Right ventricle myocardium superior (tissue), 1 donor: Measurements from ENCODE around the gene CLIP1. TPM values are rescaled to one million over a fixed set of nuclear protein-coding genes. Genes with fewer than 3 reads are reported as not detected.
"Not testable (repeated sequence)": the region's sequence is repeated elsewhere in the genome, so short reads cannot be mapped to it uniquely, and the experiment has no call there.

Experiments used
- ATAC-seq: fragments of 200-7000 bp; cut with Tn5 transposase; one replicate; pipeline ENCODE4 v1.9.1; 2020; ENCODE audit warnings: mild to moderate bottlenecking; ENCODE audit not compliant: poor library complexity
- DNase-seq: peaks from one replicate; pipeline ENCODE4 v3.0.0-alpha.2; 2020
- intact Hi-C: fragments of 100-400 bp; cut with DNase I; formaldehyde crosslinking; loops from one replicate; pipeline ENCODE4 v1.11.2; 2022
- total RNA-seq: library from RNA; stranded (reverse); fragmentation: NEBNext Ultra II Directional; extraction: Animal tissue kit (Norgen Biotek cat#: 25700); gene quantifications from one replicate; pipeline ENCODE4 v1.2.1, GENCODE V29; 2021
- donor health status: DM: no; HTN: yes; CAD: no; lungs with severe emphysema.

Gene CLIP1
- total RNA-seq, 1 donor from 2014 or later, result 92.5 TPM

GRCh38 chr12:122444071-122444470 is 21.6 kb upstream of the CLIP1 start:
- ATAC-seq, DNase-seq, intact Hi-C loops: not testable (repeated sequence)

GRCh38 chr12:122438822-122439221 is 16.4 kb upstream of the CLIP1 start:
- intact Hi-C loops, ATAC-seq, DNase-seq: not testable (repeated sequence)

GRCh38 chr12:122437656-122438121 is 15.2 kb upstream of the CLIP1 start:
- ATAC-seq (peak; percentile 93), DNase-seq (peak; percentile 75)
- intact Hi-C loops, result no loop called here

DNA sequence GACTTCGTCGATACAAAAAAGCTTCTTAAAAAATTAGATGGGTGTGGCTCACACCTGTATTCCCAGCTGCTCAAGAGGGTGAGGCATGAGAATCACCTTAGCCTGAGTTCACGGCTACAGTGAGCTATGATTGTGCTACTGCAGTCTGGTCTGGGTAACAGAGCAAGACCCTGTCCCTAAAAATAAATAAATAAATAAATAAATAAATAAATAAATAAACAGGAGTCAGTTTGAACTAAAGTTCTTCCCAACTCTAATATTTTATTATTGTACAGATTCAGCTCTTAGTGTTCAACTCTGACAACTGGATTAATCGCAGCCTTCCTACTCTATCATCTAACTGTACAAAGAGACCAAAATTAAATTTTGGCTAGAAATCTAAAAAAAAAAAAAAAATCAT is 12.7 kb upstream of the CLIP1 start:
- intact Hi-C loops, result no loop called here
- no peak for DNase-seq
- no peak for ATAC-seq

DNA sequence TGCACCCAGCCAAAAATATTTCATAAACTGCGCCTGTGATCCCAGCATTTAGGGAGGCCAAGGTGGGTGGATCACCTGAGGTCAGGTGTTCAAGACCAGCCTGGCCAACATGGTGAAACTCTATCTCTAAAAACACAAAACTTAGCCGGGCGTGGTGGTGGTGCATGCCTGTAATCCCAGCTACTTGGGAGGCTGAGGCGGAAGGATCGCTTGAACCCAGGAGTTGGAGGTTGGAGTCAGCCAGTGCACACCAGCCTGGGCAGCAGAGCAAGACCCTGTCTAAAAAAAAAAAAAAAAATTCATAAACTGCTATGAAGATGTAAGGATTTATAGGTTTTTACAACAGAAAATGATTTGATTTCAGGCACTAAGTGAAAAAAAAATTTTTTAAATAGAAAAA is 6.6 kb upstream of the CLIP1 start:
- DNase-seq, intact Hi-C loops, ATAC-seq: not testable (repeated sequence)

DNA sequence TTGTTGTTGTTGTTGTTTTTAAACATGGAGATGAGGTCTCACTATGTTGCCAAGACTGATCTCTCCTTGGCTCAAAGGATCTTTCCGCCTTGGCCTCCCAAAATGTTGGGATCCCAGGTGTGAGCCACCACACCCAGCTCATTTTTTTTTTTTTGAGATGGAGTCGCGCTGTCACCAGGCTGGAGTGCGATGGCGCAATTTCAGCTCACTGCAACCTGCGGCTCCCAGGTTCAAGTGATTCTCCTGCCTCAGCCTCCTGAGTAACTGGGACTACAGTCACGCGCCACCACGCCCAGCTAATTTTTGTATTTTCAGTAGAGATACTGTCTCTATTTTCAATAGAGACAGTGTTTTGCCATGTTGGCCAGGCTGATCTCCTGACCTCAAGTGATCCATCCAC is 4.9 kb upstream of the CLIP1 start:
- intact Hi-C loops, result no loop called here
- ATAC-seq (no peak), DNase-seq (no peak)

- DNase-seq, result no peak
- intact Hi-C loops, result no loop called here
- ATAC-seq, result peak; percentile 5
Observed at GRCh38 chr12:122423258-122424165, 1.0 kb upstream of the CLIP1 start.

- no peak for ATAC-seq
- no peak for DNase-seq
- intact Hi-C loops, result no loop called here
Observed at GRCh38 chr12:122422730-122423257, 325 bp upstream of the CLIP1 start.

DNA sequence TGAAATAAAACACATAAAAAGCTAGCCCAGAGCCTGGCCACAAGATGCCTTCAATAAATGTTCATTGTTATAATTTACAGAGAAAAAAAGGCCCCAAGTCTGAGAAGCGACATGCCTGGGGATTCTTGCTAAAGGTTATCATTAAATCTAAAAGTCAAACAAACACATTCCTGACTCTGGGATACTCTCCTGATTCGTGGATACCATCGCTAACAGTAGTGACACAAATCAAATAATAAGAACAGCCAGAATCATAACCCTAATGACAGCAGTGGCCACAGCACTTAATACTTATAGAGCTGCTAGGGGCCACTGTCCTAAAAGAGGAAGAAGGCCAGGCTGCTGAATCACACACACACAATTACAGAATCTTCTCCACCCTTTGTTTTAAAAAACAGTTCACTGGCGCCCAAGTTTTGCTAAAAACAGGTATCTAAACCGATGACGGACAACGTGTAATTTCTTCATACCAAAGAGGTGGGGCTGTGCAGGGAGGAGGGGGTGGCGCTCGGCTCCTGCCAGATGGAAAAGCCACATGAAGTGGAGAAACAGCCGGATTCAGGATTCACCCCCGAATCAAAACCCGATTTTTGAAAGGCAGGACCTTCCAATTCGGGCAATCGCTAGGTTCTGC is 1.2 kb downstream of the CLIP1 start:
- peak; percentile 63 for ATAC-seq
- DNase-seq, result no peak
- intact Hi-C loops, result no loop called here

DNA sequence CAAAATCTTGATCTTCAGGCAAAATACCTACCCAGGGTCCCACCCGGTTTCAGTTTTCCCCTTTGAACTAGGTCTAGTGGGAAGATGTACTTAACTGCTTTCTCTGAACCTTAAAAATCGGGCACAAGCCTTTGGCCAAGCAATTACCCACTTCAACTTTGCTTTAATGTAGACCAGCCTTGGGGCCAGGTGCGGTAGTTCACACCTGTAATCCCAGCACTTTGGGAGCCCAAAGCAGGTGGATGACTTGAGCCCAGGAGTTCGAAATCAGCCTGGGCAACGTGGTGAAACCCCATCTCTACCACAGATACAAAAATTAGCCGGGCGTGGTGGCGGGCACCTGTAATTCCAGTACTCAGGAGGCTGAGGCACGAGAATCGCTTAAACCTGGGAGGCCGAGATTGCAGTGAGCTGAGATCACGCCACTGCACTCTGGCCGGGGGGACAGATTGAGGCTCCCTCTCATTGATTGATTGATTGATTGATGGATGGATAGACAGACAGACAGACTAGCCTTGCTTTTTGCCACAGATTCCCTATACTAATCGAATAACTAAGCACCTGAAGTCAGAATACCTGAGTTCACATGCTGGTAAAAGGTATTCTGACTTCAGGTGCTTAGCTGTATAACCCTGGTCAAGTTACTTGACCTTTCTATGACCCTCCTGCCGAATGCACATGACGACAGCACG is 1.9 kb downstream of the CLIP1 start:
- DNase-seq, result no peak
- no peak for ATAC-seq
- intact Hi-C loops, result no loop called here

DNA sequence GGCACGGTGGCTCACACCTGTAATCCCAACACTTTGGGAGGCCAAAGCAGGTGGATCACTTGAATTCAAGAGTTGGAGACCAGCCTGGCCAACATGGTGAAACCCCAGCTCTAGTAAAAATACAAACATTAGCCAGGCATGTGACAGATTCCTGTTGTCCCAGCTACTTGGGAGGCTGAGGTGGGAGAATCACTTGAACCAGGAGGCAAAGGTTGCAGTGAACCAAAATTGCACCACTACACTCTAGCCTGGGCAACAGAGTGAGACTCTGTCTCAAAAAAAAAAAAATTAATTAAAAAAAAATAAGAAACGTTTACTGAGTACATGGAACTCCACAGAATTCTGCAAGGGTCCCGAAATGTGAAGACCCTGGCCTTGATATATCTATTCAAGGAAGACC is 3.4 kb downstream of the CLIP1 start:
- ATAC-seq, DNase-seq, intact Hi-C loops: not testable (repeated sequence)

GRCh38 chr12:122415665-122416064 is 6.8 kb downstream of the CLIP1 start:
- DNase-seq, ATAC-seq, intact Hi-C loops: not testable (repeated sequence)

- intact Hi-C loops, result no loop called here
- DNase-seq (no peak), ATAC-seq (peak; percentile 36)
Observed at GRCh38 chr12:122413516-122414404, 8.7 kb downstream of the CLIP1 start.

GRCh38 chr12:122412851-122413433 is 9.5 kb downstream of the CLIP1 start:
- no peak for DNase-seq
- ATAC-seq, result no peak
- intact Hi-C loops, result no loop called here

GRCh38 chr12:122411537-122411936 is 10.9 kb downstream of the CLIP1 start:
- intact Hi-C loops, result no loop called here
- ATAC-seq (no peak), DNase-seq (no peak)

GRCh38 chr12:122407208-122407607 is 15.3 kb downstream of the CLIP1 start:
- DNase-seq (no peak), ATAC-seq (no peak)
- intact Hi-C loops, result no loop called here

DNA sequence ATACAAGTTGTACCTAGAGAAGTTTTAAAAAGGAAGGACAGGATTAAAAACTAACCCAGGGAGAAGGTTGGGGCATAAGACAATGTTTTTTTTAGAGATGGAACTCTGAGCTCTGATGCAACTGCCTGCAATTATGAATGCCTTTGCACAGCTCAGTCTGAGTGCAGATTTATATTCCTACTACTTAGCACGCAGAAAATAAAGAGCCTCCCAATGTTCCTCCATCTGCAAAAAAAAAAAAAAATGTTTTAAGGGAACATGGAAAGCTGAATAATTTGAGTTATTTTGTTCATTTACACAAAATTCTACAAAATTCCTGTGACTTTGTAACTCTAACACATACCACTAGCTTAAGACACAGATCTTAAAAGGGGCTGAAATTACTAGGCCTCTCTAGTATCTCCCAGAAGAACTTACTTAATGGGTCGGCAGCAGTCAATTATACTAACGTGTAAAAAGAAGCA is 15.7 kb downstream of the CLIP1 start:
- DNase-seq, result no peak
- intact Hi-C loops, result no loop called here
- ATAC-seq, result no peak

- intact Hi-C loops, result loop anchor here (5.0 kb wide), 1 partner anchor 68 kb away; no protein-coding TSS in a partner anchor
- ATAC-seq, result no peak
- no peak for DNase-seq
Observed at GRCh38 chr12:122403831-122404230, 18.6 kb downstream of the CLIP1 start.
